Measurements from ENCODE around the gene ZNF514. TPM values are rescaled to one million over a fixed set of nuclear protein-coding genes. Genes with fewer than 3 reads are reported as not detected.

Gene ZNF514
- total and polyA plus RNA-seq, 10 of the 15 experiments (the other 5 are each of a cell fraction or from before 2014, with no cell fraction given) = 5.1 to 8.7 (median 6.6) TPM

DNA sequence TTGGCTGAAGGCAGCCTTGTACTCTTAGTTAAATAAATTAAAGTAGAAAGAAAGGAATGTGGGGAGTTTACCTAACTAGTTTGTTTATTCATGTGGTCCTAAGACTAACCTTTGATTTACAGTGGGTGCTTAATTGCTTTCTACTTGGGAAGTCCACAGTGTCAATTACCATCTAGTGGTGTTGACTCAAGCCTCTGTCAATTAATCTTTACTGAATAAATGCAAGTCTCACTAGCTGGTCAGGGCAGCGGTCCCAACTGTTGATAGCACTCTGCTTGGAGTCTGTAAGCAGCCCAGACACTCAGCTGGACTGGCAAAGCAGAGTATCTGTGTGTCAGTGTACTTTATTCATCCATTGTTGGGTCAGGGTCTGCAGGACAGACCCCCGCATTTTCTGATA, 15.8 kb downstream of the ZNF514 start:
- no peaks in the 10 kb centered on the region for H3K36me3 ChIP-seq (ENCODE audit: control insufficient read depth in 2 of 2, insufficient read depth in 2 of 2, low read length in 1 of 2)

DNA sequence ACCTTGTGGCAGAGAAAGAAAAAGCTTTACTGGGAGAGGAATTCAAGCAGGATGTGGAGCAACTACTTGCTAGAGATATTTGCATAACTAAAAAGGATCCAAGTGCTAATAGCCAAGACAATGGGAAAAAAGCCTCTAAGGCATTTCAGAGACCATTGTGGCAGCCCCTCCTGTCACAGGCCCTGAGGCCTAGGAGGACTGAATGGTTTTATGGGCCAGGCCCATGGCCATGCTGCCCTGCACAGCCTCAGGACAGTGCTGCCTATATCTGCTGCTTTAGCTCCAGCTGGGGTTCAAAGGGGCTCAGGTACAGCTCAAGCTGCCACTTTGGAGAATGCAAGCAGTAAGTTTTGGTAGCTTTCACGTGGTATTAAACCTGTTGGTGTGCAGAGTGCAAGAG, 20.9 kb downstream of the ZNF514 start:
- H4K20me1 ChIP-seq (ENCODE audit: control insufficient read depth, insufficient read depth) = no peaks in the 10 kb centered on the region
- H3K4me2 ChIP-seq (ENCODE audit: control insufficient read depth, insufficient read depth) = no peak overlapping the region
- no peaks in the 10 kb centered on the region for H3K4me1 ChIP-seq (ENCODE audit: control insufficient read depth, insufficient read depth, low read length)
- DNase-seq (ENCODE audit: low read depth, low spot score) = no peak
- no peak overlapping the region for H3K27ac ChIP-seq (ENCODE audit: control insufficient read depth, insufficient read depth)
- H3K36me3 ChIP-seq (ENCODE audit: control insufficient read depth in 2 of 2, insufficient read depth in 2 of 2, low read length in 1 of 2) = no peaks in the 10 kb centered on the region
- H3K79me2 ChIP-seq (ENCODE audit: control insufficient read depth, insufficient read depth, low read length) = no peaks in the 10 kb centered on the region
- CTCF ChIA-PET = no interaction called here
- peaks cover 7% of the 10 kb centered on the region; the same call in 2 of the 3 replicates for H3K9me3 ChIP-seq (replicated peaks; ENCODE audit: control insufficient read depth, insufficient read depth, low read length)
- SMC1A ChIA-PET (ENCODE audit: uncharacterized antibody, unreplicated experiment) = no interaction called here
- no peaks in the 10 kb centered on the region for H3K27me3 ChIP-seq (replicated peaks in 1 of 2; ENCODE audit: control insufficient read depth in 2 of 2, insufficient read depth in 2 of 2, low read length in 1 of 2)
- ATAC-seq = no peak
- RAD21 ChIA-PET (ENCODE audit: unreplicated experiment) = no interaction called here
- H3K4me3 ChIP-seq = no peak overlapping the region
- no peak overlapping the region for H3K9ac ChIP-seq (ENCODE audit: control insufficient read depth, insufficient read depth, low read length)
- in situ Hi-C loops (cut with MboI) (no loop called here), intact Hi-C loops (cut with micrococcal nuclease; ENCODE audit: unreplicated experiment) (no loop called here)
- no peak for FAIRE-seq
- H2AFZ ChIP-seq (ENCODE audit: control insufficient read depth, low read depth, low read length) = no peak overlapping the region
- no TSS peak for BruUV-seq (replicated peaks)
- 0% methylated on average over 1 of the region's 1 CpG for WGBS (ENCODE audit: insufficient coverage, insufficient replicate concordance, low lambda C conversion rate, missing lambda C conversion rate)
- POLR2A ChIA-PET = no interaction called here
- TF ChIP-seq EP300 (IDR thresholded peaks at IDR 0.05; ENCODE audit: borderline replicate concordance in 1 of 2, control insufficient read depth in 1 of 2, low read depth in 2 of 2, low read length in 2 of 2) (no peak), MXI1 (IDR thresholded peaks at IDR 0.05; ENCODE audit: low read depth, low read length) (no peak), JUNB (IDR thresholded peaks at IDR 0.05) (no peak), MYC (IDR thresholded peaks at IDR 0.05; ENCODE audit: insufficient read depth, insufficient read length, insufficient replicate concordance, low read length, severe bottlenecking) (no peak), EGR1 (IDR thresholded peaks at IDR 0.05; ENCODE audit: borderline replicate concordance in 1 of 2, low read depth in 2 of 2, low read length in 2 of 2) (no peak), NFYA (IDR thresholded peaks at IDR 0.05; ENCODE audit: borderline replicate concordance, low read depth, low read length) (no peak)
- TF ChIP-seq, protein P1, sequence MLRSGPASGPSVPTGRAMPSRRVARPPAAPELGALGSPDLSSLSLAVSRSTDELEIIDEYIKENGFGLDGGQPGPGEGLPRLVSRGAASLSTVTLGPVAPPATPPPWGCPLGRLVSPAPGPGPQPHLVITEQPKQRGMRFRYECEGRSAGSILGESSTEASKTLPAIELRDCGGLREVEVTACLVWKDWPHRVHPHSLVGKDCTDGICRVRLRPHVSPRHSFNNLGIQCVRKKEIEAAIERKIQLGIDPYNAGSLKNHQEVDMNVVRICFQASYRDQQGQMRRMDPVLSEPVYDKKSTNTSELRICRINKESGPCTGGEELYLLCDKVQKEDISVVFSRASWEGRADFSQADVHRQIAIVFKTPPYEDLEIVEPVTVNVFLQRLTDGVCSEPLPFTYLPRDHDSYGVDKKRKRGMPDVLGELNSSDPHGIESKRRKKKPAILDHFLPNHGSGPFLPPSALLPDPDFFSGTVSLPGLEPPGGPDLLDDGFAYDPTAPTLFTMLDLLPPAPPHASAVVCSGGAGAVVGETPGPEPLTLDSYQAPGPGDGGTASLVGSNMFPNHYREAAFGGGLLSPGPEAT (IDR thresholded peaks at IDR 0.05; ENCODE audit: low read depth) = no peak
- TF ChIP-seq, protein P2, sequence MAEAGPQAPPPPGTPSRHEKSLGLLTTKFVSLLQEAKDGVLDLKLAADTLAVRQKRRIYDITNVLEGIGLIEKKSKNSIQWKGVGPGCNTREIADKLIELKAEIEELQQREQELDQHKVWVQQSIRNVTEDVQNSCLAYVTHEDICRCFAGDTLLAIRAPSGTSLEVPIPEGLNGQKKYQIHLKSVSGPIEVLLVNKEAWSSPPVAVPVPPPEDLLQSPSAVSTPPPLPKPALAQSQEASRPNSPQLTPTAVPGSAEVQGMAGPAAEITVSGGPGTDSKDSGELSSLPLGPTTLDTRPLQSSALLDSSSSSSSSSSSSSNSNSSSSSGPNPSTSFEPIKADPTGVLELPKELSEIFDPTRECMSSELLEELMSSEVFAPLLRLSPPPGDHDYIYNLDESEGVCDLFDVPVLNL (IDR thresholded peaks at IDR 0.05; ENCODE audit: low read depth, low read length) = no peak
- TF ChIP-seq, protein P3, sequence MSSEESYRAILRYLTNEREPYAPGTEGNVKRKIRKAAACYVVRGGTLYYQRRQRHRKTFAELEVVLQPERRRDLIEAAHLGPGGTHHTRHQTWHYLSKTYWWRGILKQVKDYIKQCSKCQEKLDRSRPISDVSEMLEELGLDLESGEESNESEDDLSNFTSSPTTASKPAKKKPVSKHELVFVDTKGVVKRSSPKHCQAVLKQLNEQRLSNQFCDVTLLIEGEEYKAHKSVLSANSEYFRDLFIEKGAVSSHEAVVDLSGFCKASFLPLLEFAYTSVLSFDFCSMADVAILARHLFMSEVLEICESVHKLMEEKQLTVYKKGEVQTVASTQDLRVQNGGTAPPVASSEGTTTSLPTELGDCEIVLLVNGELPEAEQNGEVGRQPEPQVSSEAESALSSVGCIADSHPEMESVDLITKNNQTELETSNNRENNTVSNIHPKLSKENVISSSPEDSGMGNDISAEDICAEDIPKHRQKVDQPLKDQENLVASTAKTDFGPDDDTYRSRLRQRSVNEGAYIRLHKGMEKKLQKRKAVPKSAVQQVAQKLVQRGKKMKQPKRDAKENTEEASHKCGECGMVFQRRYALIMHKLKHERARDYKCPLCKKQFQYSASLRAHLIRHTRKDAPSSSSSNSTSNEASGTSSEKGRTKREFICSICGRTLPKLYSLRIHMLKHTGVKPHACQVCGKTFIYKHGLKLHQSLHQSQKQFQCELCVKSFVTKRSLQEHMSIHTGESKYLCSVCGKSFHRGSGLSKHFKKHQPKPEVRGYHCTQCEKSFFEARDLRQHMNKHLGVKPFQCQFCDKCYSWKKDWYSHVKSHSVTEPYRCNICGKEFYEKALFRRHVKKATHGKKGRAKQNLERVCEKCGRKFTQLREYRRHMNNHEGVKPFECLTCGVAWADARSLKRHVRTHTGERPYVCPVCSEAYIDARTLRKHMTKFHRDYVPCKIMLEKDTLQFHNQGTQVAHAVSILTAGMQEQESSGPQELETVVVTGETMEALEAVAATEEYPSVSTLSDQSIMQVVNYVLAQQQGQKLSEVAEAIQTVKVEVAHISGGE (CRISPR knock-in tag; IDR thresholded peaks at IDR 0.05) = no peak

More for the DNA sequence above, 15.8 kb downstream of the ZNF514 start:
- H3K27ac ChIP-seq (ENCODE audit: control insufficient read depth, insufficient read depth) = no peak overlapping the region
- H2AFZ ChIP-seq (ENCODE audit: control insufficient read depth, low read depth, low read length) = no peak overlapping the region
- FAIRE-seq (no peak), ATAC-seq (no peak), DNase-seq (ENCODE audit: low read depth, low spot score) (no peak)
- H3K4me2 ChIP-seq (ENCODE audit: control insufficient read depth, insufficient read depth) = no peak overlapping the region
- SMC1A ChIA-PET (ENCODE audit: uncharacterized antibody, unreplicated experiment) = no interaction called here
- 87% methylated on average over 2 of the region's 2 CpGs for WGBS (ENCODE audit: insufficient coverage, insufficient replicate concordance, low lambda C conversion rate, missing lambda C conversion rate)
- no peaks in the 10 kb centered on the region for H3K27me3 ChIP-seq (replicated peaks in 1 of 2; ENCODE audit: control insufficient read depth in 2 of 2, insufficient read depth in 2 of 2, low read length in 1 of 2)
- in situ Hi-C loops (cut with MboI) (no loop called here), intact Hi-C loops (cut with micrococcal nuclease; ENCODE audit: unreplicated experiment) (no loop called here)
- H3K9ac ChIP-seq (ENCODE audit: control insufficient read depth, insufficient read depth, low read length) = no peak overlapping the region
- TF ChIP-seq TCF12 (IDR thresholded peaks at IDR 0.05; ENCODE audit: low read depth, low read length) (no peak), IKZF2 (IDR thresholded peaks at IDR 0.05) (no peak), CEBPB (IDR thresholded peaks at IDR 0.05; ENCODE audit: borderline replicate concordance in 1 of 2, low read depth in 2 of 2, low read length in 2 of 2) (no peak), RCOR1 (conservative IDR thresholded peaks at IDR 0.05; ENCODE audit: low read depth, low read length) (no peak), MEF2A (IDR thresholded peaks at IDR 0.05; ENCODE audit: insufficient read depth, low read depth, low read length) (no peak)
- H3K4me1 ChIP-seq (ENCODE audit: control insufficient read depth, insufficient read depth, low read length) = no peaks in the 10 kb centered on the region
- no peaks in the 10 kb centered on the region for H4K20me1 ChIP-seq (ENCODE audit: control insufficient read depth, insufficient read depth)
- RAD21 ChIA-PET (ENCODE audit: unreplicated experiment) = no interaction called here
- no peaks in the 10 kb centered on the region for H3K79me2 ChIP-seq (ENCODE audit: control insufficient read depth, insufficient read depth, low read length)
- no TSS peak for BruUV-seq (replicated peaks)
- no peak overlapping the region for H3K4me3 ChIP-seq
- CTCF ChIA-PET = no interaction called here
- H3K9me3 ChIP-seq (replicated peaks; ENCODE audit: control insufficient read depth, insufficient read depth, low read length) = peaks cover 19% of the 10 kb centered on the region
- POLR2A ChIA-PET = no interaction called here
